Stimulated activated CD4-positive, alpha-beta T cell treated with anti-CD3 and anti-CD28 coated beads, Interleukin-12 subunit alpha, Interleukin-12 subunit beta, amount 100 ng/mL, for 24 hours (primary cell): ENCODE data around the gene KRT10.

Experiments
- DNase-seq, 2 experiments: peaks; one replicate each; pipeline ENCODE4 v3.0.0-alpha.2; 2020; ENCODE audit warnings: low read depth in 2 of 2

Gene KRT10

DNA sequence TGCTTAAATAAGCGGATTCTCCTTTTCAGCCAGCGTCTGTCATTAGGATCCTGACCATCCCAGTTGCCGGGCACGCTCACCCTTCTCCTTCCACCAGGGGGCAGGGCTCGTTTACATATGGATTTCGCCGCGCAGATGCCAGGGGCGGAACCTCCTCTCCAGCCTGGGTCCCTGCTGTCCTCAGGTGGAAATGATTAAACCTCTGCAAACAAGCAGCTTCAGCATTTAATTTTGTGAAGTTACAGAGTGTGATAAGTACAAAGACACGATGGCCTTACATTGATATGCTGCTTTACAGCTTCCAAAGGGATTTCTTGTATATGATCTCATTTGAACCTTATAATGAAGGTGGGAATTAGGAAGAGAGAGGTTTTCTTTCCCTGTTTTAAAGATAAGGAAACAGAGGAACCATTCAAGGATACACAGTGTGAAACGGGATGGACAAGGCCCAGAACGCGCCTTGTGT is 18.8 kb downstream of the KRT10 start:
- DNase-seq: peak; percentile 64 to 79

DNA sequence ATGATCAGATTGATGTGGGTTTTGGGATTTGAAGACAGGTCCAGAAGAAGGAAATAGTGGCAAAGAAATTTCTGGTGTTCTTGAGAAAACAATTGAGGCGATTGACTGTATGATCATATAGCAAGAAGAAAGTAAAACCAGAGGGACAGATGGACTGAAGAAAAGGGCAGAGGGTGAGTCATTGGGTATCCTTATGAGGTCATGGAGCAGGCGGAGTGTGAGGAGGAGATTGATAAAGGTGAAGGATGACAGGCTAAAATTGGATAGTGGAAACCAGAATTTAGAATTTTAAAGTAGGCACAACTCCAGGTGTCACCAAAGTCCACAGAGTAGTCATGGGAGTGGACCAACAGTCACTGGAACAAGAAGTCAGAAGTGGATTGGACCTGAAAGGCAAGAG is 21.3 kb downstream of the KRT10 start:
- no peak for DNase-seq

DNA sequence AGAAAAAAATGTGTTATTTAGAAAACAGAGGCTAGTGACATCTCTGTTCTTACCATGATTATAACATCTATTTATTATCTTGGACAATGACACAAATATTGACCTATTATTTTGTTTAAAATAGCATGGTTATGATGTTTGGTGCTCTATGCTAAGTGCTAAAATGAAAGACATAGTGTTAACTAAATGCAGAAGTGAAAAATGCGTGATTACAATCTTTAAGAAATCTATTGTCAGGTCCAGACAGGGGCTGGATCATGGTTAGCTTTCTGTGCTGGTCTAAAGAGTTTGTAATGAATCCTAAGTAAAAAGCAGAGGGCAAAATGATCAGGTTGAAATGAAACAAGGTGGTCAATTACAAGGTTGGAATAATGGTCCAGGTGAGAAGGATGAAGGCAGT is 22.0 kb downstream of the KRT10 start:
- DNase-seq: no peak

DNA sequence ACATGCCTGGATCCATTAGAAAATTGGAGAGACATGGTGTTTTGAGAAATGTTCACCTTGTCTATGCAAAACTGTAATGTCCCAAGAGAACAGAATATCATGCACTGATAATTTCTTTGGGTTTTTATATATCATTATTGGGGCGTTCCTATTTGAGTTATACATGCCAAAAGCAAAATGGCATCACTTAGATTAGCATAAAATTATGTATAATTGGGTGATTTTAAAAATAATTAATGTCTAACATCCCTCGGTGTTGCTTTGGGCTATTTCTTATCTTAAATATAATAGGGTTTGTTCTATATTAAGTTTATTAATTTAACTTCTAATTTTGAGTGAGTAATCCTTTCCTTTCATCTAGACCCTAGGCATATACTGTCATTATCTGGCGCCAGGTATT is 22.6 kb downstream of the KRT10 start, which contains the start of gene KRT28:
Gene KRT28, minus strand, starts transcription at position 101 of the 400 bp plus-strand sequence. Its CDS starts 66 bp downstream, at position 35.
- DNase-seq: no peak

DNA sequence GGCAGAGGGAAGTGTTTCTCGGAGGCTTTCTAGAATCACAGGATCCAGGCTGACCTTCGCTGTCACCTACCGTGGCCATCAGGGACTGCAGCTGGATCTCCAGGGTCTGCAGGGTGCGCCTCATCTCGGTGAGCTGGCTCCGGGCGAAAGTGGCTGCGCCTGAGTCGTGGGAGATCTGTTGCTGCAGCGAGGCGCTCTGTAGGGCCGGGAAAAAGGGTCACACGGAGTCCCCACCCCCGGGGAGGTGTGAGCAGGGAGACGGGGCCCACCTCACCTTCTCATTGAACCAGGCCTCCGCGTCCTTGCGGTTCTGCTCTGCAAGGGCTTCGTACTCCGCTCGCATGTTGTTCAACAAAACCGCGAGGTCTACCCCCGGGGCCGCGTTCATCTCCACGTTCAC is 25.6 kb downstream of the KRT10 start:
- no peak for DNase-seq

DNA sequence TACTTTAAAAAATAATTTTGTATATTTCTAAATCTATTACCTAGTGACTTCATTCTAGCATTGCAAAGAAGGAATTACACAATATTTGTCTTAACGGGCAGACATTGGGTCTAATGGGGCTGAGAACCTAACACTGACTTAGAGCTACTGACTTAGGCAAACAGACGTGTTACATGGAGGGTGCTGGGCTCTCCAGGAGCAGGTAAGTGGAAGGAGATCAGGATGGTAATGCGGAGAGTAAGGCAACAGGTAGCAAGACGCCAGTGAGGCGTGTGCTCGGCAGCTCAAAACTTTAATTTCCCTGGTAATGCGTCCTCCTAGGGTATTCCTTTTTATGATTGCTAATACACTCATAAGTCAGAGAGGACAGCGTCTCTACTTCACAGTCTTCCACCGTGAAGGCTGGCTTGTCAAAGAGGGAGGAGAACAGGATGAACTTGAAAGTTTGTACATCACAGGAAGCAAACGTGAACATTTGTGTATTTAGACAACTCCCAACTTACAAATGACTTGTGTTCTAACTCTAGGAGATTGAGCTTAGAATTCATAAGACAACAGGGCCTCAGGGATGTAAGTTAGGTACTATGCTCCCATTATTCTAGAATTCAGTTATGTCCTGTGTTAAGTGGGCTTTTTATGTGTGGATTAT is 27.3 kb downstream of the KRT10 start:
- no peak for DNase-seq

DNA sequence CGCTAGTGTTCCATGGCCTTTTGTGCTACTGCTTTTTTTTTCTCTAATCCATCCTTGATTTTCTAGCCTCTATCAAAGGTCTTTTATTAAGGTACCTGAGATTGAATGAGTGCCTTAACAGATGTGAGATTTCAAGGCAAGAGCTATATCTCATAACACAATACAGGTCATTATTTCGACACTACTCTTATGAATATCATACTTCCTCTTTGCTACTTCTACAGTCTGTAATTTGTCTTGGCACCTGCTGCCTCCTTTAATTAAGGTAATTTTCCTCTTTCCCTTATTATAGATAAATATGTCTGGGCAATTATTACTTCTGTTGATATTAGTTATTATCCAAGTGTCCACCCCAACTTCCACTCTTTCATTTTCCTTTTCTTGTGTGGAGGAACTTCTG is 27.9 kb downstream of the KRT10 start:
- DNase-seq: no peak

DNA sequence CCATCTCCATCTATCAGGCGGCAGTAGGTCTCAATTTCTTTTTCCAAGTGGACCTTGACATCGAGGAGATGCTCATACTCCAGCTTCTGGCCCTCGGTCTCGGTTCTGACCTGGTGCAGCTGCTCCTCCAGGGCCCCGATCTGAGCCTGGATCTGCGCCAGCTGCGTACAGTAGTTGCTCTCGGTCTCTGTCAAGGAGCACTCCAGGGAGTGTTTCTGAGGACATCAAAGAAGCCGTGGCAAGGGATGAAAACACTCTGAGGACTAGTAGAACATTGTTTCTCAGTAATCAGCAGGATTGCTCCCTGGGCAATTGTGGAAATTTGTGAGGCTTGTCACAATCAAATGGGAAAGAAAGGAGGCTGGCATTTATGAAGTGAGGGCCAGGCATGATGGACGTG is 28.6 kb downstream of the KRT10 start:
- no peak for DNase-seq

DNA sequence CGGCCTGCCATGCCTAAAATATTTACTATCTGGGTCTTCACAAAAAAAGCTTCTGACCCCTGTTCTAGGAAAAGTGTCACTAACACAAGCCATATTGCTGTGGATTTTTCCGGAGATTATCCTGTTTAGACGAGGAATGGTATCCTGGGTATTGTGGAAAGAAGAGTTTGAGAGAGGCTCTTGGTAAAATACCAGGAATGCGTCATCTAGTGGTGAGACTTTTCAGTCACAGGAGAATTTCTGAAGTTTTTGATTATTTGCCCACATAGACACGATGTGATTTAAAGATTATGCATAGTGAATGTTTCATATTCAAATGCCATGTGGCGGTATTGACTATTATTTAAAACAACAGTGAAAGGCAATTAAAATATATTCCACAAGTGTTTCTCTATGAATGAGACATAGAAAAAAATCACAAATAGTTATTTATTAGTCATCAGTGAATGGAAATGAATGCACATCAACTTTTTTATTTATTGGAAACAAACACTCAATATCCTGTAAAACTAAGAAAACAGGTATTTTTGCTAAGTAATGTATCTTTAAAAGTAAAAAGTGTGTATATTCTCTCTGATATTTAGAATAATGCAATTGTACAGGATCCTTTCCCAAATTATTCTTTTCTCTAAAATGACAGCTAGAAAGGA is 30.5 kb downstream of the KRT10 start:
- DNase-seq: no peak

DNA sequence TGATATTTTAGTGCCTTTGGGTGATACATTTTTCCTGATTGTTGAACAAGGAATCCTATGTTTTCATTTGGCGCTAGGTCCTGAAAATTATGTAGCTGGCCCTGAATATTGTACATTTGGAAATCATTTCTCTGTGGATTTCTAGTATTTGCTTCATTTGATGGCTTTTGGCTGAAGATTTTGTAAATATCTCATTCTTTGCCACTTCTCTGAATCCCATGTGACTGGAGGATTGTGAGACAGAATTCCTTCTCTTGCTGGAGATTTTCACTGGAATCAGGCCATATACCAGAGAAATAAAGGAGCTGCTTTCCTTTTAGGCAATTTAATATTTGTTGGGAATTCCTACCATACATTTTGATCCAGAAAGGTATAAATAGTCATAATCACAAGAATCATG is 31.3 kb downstream of the KRT10 start:
- no peak for DNase-seq

DNA sequence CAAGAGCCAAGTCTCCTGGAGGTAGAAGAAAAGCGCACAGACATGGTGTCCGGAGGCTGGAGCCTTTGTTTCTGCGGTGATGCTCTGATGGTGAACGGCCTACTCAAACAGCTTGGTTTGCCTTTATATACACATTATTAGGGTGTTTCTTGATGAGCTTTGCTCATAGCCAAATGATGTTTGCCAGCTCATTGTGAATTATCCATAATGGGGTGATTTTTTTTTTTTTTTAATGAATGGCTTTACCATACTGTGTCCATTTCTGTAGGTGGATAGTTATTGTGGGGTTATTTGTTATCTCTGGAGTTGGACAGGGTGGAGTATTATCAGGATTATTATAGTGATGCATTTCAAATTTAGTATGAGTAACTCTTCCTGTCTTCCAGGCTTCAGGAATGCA is 40.0 kb downstream of the KRT10 start, which contains the start of gene KRT27:
Gene KRT27, minus strand, starts transcription at position 101 of the 400 bp plus-strand sequence. Its CDS starts 57 bp downstream, at position 44.
- no peak for DNase-seq

DNA sequence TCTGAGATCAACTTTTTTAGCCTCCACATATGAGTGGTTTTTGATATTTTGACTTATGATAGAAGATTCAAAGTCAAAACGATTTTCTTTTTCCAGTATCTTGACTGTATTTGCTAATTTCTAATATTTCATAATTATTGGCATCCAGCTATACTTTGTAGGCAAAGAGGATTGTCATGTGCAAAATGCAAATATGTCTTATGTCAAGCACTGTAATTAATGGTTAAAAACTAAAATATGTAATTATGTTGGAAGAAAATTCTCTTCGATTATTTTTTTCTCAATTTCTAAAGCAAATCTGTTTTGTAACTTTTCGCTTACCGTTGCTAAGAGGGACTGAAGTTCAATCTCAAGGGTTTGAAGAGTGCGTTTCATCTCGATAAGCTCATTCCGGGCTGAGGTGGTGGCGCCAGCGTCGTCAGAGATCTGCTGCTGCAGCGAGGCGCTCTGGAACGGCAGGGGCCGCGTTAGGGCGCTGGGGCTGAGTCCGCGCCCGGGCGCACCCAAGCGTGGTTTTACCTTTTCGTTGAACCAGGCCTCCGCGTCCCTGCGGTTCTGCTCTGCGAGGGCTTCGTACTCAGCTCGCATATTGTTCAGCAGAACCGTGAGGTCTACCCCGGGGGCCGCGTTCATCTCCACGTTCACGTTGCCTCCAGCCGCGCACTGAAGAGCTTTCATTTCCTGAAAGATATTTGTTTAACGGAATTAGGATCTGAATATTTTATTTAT is 43.1 kb downstream of the KRT10 start:
- peak in 1 of 2 experiments; percentile 4 for DNase-seq

DNA sequence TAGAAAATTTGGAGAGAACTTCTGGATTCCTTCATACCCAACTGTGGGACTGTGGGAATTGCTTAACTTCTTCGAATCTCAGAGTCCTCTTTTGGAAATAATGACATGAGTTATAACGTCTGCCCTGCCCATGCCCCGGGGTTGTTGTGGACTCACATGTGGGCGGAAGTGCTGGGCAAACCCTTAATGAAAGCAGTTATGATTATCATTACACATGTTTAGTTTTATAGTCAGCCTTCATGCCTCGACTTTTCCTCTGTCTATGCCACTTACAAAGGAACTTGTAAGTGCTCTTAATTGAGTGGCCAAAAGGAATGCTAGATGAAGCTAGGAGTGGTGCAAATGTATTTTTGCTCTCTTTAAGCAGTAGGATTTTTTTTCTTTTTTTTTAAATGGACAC is 44.0 kb downstream of the KRT10 start:
- no peak for DNase-seq

DNA sequence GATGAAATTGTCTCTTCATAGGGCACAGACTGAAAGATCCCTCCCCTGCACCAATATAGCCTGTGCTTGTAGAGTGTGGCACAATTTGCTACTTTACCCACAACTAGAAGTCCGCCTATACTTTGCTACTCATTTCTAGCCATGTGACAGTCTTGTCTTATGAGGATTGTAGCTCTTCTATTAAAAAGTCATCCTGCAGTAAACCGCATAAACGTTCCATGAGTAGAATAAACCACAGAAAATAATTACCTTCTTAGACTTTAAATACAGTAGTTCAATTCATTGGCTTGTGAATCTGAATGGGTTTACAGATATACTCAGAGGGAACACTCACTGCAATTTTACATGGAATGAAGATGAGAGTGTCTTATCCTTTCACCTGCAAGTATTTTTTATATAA is 44.4 kb downstream of the KRT10 start:
- DNase-seq: no peak

DNA sequence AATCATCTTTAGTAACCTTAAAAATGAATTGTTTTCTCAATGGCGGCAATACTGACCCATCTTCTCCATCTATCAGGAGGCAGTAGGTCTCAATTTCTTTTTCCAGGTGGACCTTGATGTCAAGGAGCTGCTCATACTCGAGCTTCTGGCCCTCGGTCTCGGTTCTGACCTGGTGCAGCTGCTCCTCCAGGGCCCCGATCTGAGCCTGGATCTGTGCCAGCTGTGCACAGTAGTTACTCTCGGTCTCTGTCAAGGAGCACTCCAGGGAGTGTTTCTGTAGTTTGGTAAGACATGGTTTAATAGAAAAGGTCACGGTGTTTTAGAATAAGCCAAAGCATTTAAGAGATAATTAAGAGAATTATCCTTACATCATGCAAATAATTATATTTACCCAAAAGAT is 45.0 kb downstream of the KRT10 start:
- DNase-seq: no peak

DNA sequence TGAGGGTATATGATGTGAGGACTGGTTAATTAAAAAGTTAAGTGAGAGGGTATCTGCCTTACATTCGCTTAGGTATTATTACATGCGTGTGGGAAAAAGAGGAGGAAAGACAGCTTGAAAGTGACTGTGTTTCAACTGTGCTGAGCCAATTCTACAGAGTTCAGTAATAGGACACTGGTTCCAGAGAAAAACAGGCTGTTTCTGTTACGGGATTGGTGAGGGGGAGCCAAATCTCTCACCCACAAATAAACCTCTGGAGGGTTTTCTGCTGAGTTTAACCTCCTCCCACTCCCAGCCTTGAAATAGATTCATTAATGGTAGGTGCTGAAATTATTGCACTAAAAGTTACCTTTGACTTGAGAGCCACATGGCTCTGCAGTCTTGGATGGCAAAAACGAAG is 46.5 kb downstream of the KRT10 start:
- no peak for DNase-seq

DNA sequence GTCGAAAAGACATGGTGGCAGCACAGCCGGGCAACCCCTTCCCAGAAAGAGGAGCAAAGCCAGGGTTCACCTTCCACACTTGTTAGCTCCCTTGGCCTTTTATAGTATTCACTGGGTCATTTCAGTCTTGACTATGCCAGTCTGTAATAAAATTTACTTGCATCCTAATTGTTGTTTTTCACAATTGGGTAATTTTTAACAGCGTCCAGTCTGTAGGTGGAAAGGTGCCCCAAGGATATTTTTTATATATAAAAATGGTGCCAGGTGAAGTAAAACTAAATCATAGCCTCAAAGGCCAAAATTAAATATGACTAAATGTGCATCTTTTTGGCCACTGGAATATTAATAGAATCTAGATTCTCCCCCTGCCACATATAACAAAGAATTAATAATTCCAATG is 50.3 kb downstream of the KRT10 start, which contains the start of gene KRT26:
Gene KRT26, minus strand, starts transcription at position 101 of the 400 bp plus-strand sequence. Its CDS starts 88 bp downstream, at position 13.
- DNase-seq: no peak
